ENCODE data around the gene TUBA3C.
"Not testable (repeated sequence)": the region's sequence is repeated elsewhere in the genome, so short reads cannot be mapped to it uniquely, and the experiment has no call there.

Gene TUBA3C

DNA sequence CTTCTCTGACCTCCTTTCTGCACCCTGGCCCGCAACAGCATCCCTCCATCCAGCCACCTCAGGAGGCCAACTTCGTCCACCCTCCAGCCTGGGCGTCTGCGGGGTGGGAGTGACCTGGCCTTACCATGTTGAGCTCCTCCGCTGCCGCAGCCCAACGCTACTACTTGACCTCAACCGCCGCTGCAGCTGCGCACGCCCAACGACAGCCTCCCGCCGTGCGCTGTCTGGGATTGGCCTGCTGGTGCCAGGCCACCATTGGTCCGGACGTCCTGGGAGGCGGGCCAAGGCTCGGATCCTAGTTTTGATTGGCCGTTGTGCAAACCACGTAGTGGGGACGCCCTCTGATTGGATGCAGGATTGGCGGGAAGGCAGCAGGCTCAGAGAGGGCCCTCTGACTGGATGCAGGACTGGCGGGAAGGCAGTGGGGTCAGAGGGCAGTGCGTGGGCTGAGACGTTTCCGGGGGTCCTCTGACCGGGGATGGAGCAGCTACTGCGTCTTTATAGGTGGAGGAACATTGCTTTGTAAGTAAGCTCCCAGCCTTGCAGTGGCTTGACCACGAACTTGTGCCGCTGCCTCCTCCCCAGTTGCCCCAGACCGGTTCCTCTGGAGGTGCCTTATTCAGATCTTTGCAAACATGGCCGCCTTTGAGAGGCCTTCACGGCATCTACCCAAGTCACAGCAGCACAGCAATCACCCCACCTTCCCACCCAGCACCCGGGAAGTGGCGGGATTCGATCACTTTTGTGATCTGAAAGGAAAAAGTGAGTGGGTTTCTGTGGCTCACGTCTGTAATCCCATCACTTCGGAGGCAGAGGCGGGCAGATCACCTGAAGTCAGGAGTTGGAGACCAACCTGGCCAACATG is at the start of gene TUBA3C:
Gene TUBA3C (minus strand): TSS at position 204 of the 865 bp plus-strand sequence. CDS start 77 bp downstream, at position 127.
- H3K36me3 Mint-ChIP-seq, result no peaks in the 10 kb centered on the region
- H3K9me3 Mint-ChIP-seq, result peaks cover 2% of the 10 kb centered on the region

GRCh38 chr13:19207413-19207812 is 25.8 kb upstream of the TUBA3C start:
- CTCF ChIA-PET, H3K4me3 Mint-ChIP-seq, H3K27ac Mint-ChIP-seq, H3K4me1 Mint-ChIP-seq, H3K9me3 Mint-ChIP-seq, H3K36me3 Mint-ChIP-seq, DNase-seq, H3K27me3 Mint-ChIP-seq: not testable (repeated sequence)

More for the DNA sequence above, at the start of gene TUBA3C:
- H3K27ac Mint-ChIP-seq, result no peak within 1 kb of the TSS
- CTCF ChIA-PET, result no interaction called here
- H3K27me3 Mint-ChIP-seq, result no peaks in the 10 kb centered on the region
- no peak for DNase-seq
- no peak within 1 kb of the TSS for H3K4me3 Mint-ChIP-seq
- H3K4me1 Mint-ChIP-seq, result no peaks in the 10 kb centered on the region

GRCh38 chr13:19192622-19193021 is 11.0 kb upstream of the TUBA3C start:
- DNase-seq, H3K27me3 Mint-ChIP-seq, H3K27ac Mint-ChIP-seq, H3K36me3 Mint-ChIP-seq, CTCF ChIA-PET, H3K4me3 Mint-ChIP-seq, H3K9me3 Mint-ChIP-seq, H3K4me1 Mint-ChIP-seq: not testable (repeated sequence)

GRCh38 chr13:19189911-19190310 is 8.3 kb upstream of the TUBA3C start:
- H3K27me3 Mint-ChIP-seq, CTCF ChIA-PET, H3K9me3 Mint-ChIP-seq, DNase-seq, H3K36me3 Mint-ChIP-seq, H3K27ac Mint-ChIP-seq, H3K4me3 Mint-ChIP-seq, H3K4me1 Mint-ChIP-seq: not testable (repeated sequence)

DNA sequence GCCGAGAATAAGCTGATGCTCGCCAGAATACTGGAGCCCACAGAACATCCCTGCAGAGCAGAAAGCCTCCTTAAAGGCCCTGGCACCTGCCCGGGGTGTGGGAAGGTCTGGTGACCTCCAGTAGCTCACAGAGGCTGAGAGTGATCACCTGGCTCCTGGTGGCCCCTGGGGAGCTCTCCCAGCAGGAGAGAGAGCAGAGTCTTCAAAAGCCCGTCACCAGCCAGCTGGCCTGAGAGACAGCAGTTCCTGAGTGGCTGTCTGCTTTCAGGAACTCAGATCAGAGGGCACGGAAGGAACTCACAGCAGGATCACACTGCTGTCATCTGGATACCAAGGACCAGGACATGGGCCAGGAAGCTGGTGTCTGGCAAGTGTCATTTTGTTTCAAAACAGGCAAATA is 7.7 kb upstream of the TUBA3C start:
- H3K4me1 Mint-ChIP-seq, H3K27ac Mint-ChIP-seq, H3K9me3 Mint-ChIP-seq, H3K27me3 Mint-ChIP-seq, CTCF ChIA-PET, DNase-seq, H3K4me3 Mint-ChIP-seq, H3K36me3 Mint-ChIP-seq: not testable (repeated sequence)

DNA sequence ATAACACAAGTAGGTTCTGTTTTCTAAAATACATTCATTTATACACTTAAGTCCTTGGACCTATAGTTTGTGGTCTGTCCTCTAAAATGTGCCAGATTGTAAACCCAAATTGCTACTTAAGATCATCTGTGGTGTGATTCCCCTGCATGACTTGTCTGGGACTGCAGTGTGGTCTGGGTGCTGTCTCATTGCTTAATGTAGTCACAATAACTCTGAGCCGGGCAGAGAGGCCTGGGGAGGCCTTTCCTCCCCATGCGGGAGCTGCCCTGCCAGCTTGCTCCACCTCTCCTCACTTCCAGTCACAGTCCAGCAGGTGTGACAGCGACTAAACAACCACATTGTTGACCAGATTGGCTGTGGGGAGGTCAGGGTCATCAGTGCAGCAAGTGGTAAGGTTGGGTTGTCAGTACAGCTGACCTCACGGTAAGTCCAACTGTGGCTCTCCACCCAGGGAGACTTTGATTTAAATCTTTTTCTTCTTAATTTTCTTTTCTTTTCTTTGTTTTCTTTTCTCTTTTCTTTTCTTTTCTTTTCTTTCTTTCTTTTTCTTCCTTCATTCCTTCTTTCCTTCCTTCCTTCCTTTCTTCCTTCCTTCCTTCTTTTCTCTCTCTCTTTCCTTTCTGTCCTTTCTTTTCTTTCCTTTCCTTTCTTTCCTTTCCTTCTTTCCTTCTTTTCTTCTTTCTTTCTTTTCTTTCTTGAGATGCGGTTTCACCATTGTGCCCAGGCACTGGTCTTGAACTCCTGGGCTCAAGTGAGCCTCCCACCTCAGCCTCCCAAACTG is 4.4 kb upstream of the TUBA3C start:
- CTCF ChIA-PET, result no interaction called here
- Mint-ChIP-seq H3K4me1 (no peaks in the 10 kb centered on the region), H3K4me3 (no peak overlapping the region), H3K27ac (no peak overlapping the region), H3K36me3 (no peaks in the 10 kb centered on the region), H3K9me3 (peaks cover 5% of the 10 kb centered on the region), H3K27me3 (no peaks in the 10 kb centered on the region)
- no peak for DNase-seq

DNA sequence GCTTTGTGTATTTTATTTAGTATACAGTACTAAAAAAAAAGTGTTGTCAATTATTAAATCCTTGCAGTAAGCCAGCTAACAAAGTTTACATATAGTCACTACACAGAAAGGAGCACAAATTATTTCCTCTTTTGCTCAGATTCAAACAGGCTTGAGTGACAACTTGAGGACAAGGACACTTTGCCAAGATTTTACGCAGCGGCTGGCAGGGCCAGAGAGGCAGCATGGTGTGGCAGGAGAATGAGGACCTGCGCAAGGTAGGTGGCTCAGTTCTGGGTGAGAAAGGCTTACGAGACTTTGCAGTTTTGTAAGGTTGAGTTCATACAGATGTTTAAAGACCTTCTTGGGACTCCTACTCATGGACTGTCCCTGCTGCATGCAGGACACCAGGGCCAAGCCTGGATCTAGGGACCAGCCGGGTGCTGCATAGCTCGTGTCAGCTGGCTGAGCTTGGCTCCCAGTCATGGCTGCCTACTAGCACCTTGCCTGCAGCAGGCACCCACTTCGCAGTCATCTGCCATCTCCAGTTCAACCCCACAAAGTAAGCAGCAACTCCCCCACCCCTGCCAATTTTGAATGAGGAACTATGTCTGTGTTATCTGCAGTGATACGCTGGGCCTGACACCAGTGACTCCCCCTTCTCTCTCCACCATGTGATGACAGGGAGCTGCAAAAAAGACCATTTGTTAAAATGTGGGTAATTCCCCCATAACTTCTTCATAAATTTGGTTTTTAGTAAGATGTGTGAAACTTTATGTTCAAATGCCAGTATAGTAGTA is 3.7 kb upstream of the TUBA3C start:
- Mint-ChIP-seq H3K27ac (no peak overlapping the region), H3K4me1 (no peaks in the 10 kb centered on the region), H3K36me3 (no peaks in the 10 kb centered on the region), H3K9me3 (peaks cover 5% of the 10 kb centered on the region), H3K27me3 (no peaks in the 10 kb centered on the region), H3K4me3 (no peak overlapping the region)
- CTCF ChIA-PET, result no interaction called here
- DNase-seq, result no peak

DNA sequence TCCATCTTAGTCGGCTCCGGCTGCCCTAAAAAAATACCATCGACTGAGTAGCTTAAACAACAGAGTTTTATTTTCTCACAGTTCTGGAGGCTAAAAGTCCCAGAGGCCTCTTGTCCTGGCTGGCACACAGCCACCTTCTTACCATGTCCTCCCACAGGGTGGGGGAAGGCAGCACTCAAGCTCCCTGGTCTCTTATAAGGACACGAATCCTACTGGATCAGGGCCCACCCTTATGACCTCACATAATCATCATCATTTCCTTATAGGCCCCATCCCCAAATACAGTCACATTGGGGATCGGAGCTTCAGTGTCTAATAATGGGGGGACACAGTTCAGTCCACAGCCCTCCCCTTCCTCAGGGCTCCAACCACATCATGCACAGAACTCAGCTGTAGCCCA is 2.6 kb upstream of the TUBA3C start:
- CTCF ChIA-PET, result no interaction called here
- no peaks in the 10 kb centered on the region for H3K27me3 Mint-ChIP-seq
- H3K27ac Mint-ChIP-seq, result no peak overlapping the region
- H3K4me1 Mint-ChIP-seq, result no peaks in the 10 kb centered on the region
- no peaks in the 10 kb centered on the region for H3K36me3 Mint-ChIP-seq
- no peak overlapping the region for H3K4me3 Mint-ChIP-seq
- DNase-seq, result no peak
- H3K9me3 Mint-ChIP-seq, result peaks cover 5% of the 10 kb centered on the region

- no peak overlapping the region for H3K4me3 Mint-ChIP-seq
- CTCF ChIA-PET, result no interaction called here
- no peaks in the 10 kb centered on the region for H3K36me3 Mint-ChIP-seq
Measured at GRCh38 chr13:19183676-19184075, 2.1 kb upstream of the TUBA3C start.

DNA sequence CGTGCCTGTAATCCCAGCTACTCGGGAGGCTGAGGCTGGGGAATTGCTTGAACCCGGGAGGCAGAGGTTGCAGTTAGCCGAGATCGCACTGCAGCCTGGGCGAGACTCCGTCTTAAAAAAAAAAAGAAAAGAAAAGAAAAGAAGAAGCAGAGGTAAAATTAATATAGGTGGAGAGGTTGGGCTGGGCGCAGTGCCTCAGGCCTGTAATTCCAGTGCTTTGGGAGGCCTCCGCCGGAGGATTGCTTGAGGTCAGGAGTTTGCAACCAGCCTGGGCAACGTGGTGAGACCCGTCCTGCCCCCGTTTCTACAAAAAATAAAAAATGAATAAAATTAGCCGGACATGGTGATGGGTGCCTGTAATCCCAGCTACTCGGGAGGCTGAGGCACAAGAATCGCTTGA is 912 bp upstream of the TUBA3C start:
- no peaks in the 10 kb centered on the region for H3K27me3 Mint-ChIP-seq
- no peak overlapping the region for H3K27ac Mint-ChIP-seq
- CTCF ChIA-PET, result no interaction called here
- no peak overlapping the region for H3K4me3 Mint-ChIP-seq
- H3K4me1 Mint-ChIP-seq, result no peaks in the 10 kb centered on the region
- DNase-seq, result no peak
- no peaks in the 10 kb centered on the region for H3K9me3 Mint-ChIP-seq
- H3K36me3 Mint-ChIP-seq, result no peaks in the 10 kb centered on the region

More at GRCh38 chr13:19183676-19184075, 2.1 kb upstream of the TUBA3C start:
- H3K9me3 Mint-ChIP-seq, result peaks cover 5% of the 10 kb centered on the region
- DNase-seq, result no peak
- no peak overlapping the region for H3K27ac Mint-ChIP-seq
- H3K27me3 Mint-ChIP-seq, result no peaks in the 10 kb centered on the region
- H3K4me1 Mint-ChIP-seq, result no peaks in the 10 kb centered on the region

GRCh38 chr13:19181021-19181620 is 503 bp downstream of the TUBA3C start:
- CTCF ChIA-PET, result no interaction called here
- Mint-ChIP-seq H3K36me3 (no peaks in the 10 kb centered on the region), H3K4me3 (no peak overlapping the region), H3K9me3 (peaks cover 2% of the 10 kb centered on the region), H3K27ac (no peak overlapping the region), H3K27me3 (no peaks in the 10 kb centered on the region), H3K4me1 (no peaks in the 10 kb centered on the region)
- no peak for DNase-seq

- Mint-ChIP-seq H3K36me3 (no peaks in the 10 kb centered on the region), H3K27ac (no peak overlapping the region), H3K9me3 (peaks cover 5% of the 10 kb centered on the region), H3K4me1 (no peaks in the 10 kb centered on the region), H3K4me3 (no peak overlapping the region), H3K27me3 (no peaks in the 10 kb centered on the region)
- CTCF ChIA-PET, result no interaction called here
- DNase-seq, result no peak
Measured at GRCh38 chr13:19179916-19180315, 1.7 kb downstream of the TUBA3C start.

DNA sequence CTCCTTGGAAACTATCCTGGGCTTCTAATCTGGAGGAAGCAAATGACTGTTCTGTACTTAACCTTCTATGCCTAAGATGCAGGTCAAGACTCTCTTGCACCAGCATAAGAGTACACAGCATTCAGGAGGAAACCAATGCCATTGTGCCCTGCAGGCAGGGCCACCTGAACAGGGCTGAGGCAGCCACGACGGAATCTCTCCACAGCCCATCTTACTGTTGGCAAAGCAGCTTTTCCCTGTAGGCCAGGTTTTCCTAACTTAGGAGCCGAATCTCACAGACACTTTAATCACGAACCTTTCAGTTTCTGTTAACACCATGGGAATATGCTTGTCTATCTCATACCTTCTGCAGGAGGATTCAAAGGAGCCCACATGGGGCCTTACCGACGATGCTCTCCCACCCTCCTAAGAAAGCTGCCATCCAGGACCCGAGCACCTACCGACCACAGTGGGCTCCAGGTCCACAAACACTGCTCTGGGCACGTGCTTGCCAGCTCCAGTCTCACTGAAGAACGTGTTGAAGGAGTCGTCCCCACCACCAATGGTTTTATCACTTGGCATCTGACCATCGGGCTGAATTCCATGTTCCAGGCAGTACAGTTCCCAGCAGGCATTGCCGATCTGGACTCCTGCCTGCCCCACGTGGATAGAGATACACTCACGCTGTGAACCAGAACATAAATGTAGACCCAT is 2.6 kb downstream of the TUBA3C start:
- H3K27ac Mint-ChIP-seq, result no peak overlapping the region
- CTCF ChIA-PET, result no interaction called here
- H3K27me3 Mint-ChIP-seq, result no peaks in the 10 kb centered on the region
- H3K36me3 Mint-ChIP-seq, result no peaks in the 10 kb centered on the region
- peaks cover 5% of the 10 kb centered on the region for H3K9me3 Mint-ChIP-seq
- no peaks in the 10 kb centered on the region for H3K4me1 Mint-ChIP-seq
- H3K4me3 Mint-ChIP-seq, result no peak overlapping the region
- no peak for DNase-seq
